ENCODE measurements around the gene FLVCR2. TPM values are rescaled to one million over a fixed set of nuclear protein-coding genes. Genes with fewer than 3 reads are reported as not detected.
A peak's percentile ranks its signal among the peaks of the same experiment; 100 is the strongest.

The FLVCR2 gene
- total and polyA plus RNA-seq, 2 of the 13 experiments (the other 11 are each of a cell fraction or from before 2014, with no cell fraction given): 9.9 to 10.5 TPM

GRCh38 chr14:75579338-75579864 lies 981 bp downstream of the FLVCR2 start (continued):
- TF ChIP-seq, protein P1, sequence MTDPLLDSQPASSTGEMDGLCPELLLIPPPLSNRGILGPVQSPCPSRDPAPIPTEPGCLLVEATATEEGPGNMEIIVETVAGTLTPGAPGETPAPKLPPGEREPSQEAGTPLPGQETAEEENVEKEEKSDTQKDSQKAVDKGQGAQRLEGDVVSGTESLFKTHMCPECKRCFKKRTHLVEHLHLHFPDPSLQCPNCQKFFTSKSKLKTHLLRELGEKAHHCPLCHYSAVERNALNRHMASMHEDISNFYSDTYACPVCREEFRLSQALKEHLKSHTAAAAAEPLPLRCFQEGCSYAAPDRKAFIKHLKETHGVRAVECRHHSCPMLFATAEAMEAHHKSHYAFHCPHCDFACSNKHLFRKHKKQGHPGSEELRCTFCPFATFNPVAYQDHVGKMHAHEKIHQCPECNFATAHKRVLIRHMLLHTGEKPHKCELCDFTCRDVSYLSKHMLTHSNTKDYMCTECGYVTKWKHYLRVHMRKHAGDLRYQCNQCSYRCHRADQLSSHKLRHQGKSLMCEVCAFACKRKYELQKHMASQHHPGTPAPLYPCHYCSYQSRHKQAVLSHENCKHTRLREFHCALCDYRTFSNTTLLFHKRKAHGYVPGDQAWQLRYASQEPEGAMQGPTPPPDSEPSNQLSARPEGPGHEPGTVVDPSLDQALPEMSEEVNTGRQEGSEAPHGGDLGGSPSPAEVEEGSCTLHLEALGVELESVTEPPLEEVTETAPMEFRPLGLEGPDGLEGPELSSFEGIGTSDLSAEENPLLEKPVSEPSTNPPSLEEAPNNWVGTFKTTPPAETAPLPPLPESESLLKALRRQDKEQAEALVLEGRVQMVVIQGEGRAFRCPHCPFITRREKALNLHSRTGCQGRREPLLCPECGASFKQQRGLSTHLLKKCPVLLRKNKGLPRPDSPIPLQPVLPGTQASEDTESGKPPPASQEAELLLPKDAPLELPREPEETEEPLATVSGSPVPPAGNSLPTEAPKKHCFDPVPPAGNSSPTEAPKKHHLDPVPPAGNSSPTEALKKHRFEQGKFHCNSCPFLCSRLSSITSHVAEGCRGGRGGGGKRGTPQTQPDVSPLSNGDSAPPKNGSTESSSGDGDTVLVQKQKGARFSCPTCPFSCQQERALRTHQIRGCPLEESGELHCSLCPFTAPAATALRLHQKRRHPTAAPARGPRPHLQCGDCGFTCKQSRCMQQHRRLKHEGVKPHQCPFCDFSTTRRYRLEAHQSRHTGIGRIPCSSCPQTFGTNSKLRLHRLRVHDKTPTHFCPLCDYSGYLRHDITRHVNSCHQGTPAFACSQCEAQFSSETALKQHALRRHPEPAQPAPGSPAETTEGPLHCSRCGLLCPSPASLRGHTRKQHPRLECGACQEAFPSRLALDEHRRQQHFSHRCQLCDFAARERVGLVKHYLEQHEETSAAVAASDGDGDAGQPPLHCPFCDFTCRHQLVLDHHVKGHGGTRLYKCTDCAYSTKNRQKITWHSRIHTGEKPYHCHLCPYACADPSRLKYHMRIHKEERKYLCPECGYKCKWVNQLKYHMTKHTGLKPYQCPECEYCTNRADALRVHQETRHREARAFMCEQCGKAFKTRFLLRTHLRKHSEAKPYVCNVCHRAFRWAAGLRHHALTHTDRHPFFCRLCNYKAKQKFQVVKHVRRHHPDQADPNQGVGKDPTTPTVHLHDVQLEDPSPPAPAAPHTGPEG (CRISPR knock-in tag; IDR thresholded peaks at IDR 0.05): 0 out of 2 replicates have a peak, but pooled peaks have one; percentile 80
- TF ChIP-seq ARNT (IDR thresholded peaks at IDR 0.05) (no peak), HDAC2 (CRISPR knock-in tag; IDR thresholded peaks at IDR 0.05) (0 out of 2 replicates have a peak, but pooled peaks have one; percentile 18), SRSF9 (IDR thresholded peaks at IDR 0.05; ENCODE audit: borderline replicate concordance, insufficient read depth, low read depth, low read length, poor library complexity, severe bottlenecking) (no peak), GFI1 (CRISPR knock-in tag; IDR thresholded peaks at IDR 0.05; ENCODE audit: borderline replicate concordance) (no peak), ZNF713 (CRISPR knock-in tag; IDR thresholded peaks at IDR 0.05) (0 out of 2 replicates have a peak, but pooled peaks have one; percentile 27), SPEN (CRISPR knock-in tag; IDR thresholded peaks at IDR 0.05; ENCODE audit: low read depth) (0 out of 2 replicates have a peak, but pooled peaks have one; percentile 15), ZNF44 (CRISPR knock-in tag; IDR thresholded peaks at IDR 0.05) (no peak), TMF1 (CRISPR knock-in tag; IDR thresholded peaks at IDR 0.05; ENCODE audit: low read depth) (no peak), RFX1 (IDR thresholded peaks at IDR 0.05) (no peak), ZNF138 (CRISPR knock-in tag; IDR thresholded peaks at IDR 0.05; ENCODE audit: low read depth) (no peak), ZNF687 (CRISPR knock-in tag; IDR thresholded peaks at IDR 0.05) (peak; percentile 71)
- TF ChIP-seq, protein P2, sequence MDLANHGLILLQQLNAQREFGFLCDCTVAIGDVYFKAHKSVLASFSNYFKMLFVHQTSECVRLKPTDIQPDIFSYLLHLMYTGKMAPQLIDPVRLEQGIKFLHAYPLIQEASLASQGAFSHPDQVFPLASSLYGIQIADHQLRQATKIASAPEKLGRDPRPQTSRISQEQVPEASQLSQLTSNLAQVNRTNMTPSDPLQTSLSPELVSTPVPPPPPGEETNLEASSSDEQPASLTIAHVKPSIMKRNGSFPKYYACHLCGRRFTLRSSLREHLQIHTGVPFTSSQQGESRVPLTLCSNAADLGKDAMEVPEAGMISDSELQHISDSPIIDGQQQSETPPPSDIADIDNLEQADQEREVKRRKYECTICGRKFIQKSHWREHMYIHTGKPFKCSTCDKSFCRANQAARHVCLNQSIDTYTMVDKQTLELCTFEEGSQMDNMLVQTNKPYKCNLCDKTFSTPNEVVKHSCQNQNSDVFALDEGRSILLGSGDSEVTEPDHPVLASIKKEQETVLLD (CRISPR knock-in tag; IDR thresholded peaks at IDR 0.05; ENCODE audit: low read depth): no peak

All from HepG2 (cell line).